Activated CD8-positive, alpha-beta memory T cell treated with anti-CD3 and anti-CD28 coated beads for 1 hour (primary cell): Measurements from ENCODE around the gene PARP12.

Experiments
- DNase-seq, 2 donors: peaks; one replicate each; pipeline ENCODE4 v3.0.0-alpha.2; 2020; ENCODE audit warnings: low read depth in 1 of 2; ENCODE audit errors: extremely low read depth in 1 of 2

PARP12 gene

DNA sequence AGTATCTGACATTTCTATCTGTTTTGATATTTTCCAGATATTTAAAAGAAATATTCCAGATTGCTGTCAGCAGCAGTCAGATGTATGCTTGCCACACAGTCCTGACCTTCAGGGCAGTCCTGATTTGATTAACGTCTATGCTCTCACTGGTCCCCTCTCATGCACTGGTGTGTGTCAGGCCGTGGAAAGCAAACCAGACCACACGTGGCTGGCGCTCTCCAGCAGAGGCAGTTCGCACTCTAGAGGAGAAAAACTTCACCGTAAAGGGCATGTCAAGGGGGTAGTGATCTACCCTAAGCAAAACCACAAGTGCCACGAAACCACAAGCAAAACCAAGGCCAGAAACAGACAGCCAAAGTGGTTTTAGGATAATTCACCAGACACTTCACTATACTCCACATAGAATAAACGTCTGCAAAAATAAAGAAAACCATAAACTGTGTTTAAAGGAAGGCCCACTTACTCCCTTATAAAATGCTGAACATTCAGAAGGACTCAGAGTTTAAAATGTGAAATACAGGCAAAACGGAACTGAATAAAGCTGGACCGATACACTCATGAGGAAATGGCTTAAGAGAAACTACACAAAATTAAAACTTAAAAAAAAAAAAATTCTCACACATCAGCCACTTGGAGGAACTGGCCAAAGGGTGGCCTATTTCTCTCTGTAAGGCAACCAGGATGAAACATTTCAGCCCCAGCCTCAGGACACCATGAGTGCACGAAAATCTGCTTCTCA lies 26.4 kb downstream of the PARP12 start:
- DNase-seq, result no peak

DNA sequence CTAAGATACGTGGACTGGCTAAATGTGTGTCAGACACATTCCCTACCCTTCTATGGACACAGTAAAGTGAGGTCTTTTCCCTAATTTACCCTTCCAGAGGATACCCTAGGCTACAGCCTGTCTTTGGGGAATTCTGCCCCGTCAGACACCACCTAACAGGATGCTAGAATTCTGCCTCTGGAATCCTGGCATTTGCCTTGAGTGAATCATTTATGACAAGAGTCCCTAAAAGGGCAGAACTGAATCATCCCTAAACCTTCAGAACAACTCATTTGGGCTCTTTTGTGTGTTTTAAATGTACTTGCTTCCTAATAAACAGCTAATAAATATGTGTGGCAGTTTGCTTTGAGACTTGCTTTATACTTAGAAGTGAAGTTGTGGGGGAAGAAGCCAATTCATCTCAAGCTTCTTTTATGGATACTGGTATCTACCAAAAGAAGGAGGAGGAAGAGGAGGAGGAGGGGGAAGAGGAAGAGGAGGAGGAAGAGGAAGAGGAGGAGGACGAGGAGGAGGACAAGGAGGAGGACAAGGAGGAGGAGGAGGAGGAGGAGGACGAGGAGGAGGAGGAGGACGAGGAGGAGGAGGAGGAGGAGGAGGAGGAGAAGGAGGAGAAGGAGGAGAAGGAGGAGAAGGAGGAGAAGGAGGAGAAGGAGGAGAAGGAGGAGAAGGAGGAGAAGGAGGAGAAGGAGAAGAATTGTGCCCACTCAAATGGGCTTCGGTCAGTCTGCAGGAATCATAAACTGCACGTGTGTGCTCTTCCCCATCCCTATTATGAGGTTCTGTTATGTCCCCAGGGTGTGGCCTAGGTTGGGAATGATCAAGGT lies 27.1 kb downstream of the PARP12 start:
- no peak for DNase-seq

DNA sequence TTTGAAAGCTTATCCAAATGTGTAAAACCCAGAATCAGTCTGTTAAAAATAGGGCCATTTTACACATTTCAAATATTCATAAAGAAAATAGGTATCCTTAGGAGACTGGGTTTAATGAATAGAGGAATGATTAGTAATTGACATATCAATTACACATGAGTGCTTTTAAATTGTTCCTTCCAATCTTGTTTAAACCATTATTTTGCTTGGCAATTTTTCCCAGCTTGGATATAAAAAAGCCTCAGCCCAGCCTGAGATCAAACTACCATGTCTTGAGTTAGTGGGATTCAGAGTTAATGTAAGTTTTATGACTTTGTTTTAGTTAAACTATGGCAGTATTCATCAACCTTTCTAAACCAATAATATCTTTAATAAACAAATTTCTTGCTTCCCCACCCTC lies 28.3 kb downstream of the PARP12 start:
- DNase-seq, result no peak

DNA sequence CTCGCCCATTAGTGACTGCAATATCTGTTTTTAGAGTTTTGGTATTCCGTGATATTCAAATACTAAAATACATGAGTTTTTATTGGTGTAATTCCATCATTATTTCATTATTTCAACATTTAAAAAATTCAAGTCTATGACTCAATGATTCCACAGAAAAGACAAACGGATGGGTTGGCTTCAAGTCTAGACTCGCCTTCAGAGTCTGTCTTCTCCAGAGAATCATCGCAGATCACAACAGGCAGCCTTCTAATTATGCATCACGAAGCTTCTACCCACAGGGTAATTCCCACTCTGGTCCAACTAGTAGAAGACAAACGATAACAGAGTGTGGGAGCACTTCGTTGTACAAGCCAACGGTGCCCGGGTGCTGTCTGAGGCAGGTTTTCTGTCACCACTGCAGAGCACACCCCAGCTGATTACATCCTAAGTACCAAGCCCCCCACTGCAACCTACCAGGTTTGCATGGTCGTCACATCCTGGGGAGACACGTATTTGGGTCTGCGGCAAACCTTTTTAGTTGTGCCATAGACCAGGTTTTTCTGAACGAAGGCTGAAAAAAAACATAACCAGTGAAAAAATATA lies 28.9 kb downstream of the PARP12 start:
- no peak for DNase-seq

DNA sequence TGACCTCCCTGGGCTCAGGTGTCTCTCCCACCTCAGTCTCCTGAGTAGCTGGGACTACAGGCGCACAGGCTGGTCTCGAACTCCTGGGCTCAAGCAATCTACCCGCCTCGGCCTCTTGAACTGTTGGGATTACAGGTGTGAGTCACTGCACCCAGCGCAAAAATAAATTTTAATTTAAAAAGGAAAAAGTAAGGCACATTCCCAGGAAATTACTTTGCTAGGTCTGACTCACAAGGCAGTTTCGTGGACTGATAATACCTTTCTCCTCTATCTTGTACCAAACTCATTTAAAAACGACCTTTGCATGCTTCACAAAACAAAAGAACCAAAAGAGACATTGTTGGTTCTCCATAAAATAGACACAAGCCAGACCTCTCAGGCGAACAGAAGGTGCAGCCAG lies 29.7 kb downstream of the PARP12 start:
- DNase-seq, result no peak

DNA sequence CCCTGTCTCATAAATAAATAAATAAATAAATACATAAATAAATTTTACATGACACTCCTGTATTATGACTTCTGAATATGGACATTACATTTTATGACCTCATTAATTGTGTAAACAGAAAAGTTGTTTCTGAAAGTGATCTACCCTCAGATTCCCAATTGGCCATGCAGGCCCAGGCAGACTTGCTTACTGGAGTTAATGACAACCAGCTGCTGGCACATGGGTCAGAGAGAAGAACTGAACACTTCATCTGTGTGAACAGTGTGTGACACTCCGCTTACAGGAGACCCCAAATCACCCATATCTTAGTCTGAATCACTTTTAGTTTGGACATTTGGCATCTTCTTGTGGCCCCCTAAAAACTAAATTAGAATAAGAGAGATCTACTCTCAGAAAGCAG lies 31.4 kb downstream of the PARP12 start:
- no peak for DNase-seq

DNA sequence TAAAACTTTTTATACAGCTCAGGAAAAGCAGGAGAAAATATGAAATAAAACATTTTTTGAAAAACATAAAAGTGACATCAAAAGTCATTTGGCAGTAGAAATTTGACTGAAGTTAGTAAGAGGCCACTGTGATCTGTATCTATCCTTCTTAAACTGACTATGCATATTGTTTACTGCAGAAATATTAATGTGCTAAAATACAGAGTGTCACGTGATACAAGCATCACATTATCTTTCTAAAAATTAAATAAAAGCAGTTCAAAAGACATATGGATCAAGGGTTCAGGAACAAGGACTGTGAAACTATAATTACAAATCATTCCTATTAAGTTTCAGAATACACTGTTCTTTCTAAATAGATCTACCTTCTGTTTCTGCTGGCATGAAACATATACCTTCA lies 33.7 kb downstream of the PARP12 start:
- DNase-seq, result no peak

DNA sequence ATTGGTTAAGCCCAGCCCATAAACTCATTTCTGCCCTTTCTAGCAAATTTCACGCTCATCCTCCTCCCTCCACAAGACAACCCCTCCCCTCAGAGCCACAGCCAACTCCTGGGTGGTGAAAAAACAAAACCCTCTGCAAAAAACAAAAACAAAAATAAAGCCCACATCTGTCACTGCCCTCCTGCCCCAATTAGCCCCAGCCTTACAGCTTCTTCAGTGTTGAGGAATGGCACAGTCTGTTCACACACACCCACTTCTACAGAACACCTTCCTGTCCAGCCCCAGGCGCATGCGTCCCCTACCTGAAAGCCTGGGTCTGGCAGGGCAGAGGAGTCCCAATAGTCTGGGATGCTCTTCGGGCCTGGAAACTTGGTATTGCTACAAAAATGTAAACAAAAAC lies 34.4 kb downstream of the PARP12 start:
- DNase-seq, result no peak

DNA sequence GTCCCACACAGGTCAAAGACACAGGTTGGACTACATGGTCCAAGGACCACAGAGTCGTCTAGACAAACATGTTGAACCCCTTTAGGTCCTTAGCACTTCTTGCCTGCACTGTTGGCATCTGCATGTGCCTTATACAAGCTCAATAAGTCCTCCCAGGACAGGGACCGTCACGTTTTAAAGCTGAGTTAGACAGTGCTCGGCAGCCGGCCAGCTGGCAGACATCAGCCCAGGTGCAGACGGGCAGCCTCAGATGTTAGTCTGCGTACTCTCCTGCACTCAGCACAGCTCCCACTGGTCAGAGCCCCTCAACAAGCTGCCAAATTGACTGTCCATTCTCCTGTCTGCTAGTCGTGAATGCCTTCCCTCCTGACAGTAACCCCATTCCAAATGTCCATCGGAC lies 34.9 kb downstream of the PARP12 start:
- DNase-seq, result no peak

DNA sequence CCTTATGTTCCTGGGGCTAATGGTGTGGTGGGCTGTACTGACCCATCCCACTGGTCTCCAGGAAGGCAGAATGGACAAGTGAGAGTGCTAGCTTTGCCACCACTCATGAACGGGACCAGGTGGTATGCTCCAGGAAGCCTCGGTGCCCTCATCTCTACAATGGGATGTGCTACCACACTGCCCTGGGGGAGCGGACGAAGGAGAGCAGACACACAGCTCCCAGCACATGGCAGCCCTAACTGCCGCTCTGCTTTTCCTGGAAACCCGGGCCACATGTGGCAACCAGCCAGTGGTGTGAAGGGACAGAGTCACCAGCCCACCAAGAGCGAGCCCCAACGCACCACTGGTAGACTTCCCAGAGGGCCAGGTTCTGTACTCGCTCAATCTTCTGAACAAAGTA lies 35.8 kb downstream of the PARP12 start:
- no peak for DNase-seq

DNA sequence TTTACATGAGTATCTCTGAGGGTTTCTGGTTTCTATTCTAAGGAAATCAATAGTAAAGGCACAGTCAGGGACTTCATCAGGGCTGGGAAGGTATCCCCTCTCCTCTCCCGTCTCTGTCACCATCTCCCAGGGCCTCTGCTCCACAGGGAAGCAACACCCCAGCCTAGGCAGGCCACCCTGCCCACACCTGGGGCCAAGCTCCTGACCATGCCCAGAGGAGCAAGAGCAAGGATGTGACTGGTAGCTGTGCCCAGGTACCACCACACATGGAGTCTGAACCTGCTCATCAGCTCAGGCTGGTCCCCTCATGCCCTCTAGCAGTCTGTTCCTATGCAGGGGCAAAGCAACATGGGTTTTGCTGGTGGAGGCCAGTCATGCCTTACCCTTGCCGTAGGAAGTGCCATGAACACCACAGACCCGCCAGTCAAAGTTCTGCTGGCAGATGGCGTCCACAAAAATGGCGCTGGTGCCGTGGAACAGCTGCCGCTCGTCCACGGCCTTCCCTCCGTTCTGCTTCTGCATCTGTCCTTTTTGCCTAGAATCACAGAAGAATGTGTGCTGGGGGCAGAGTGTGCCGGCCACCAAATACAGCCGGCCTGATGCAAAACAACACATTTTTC lies 36.8 kb downstream of the PARP12 start:
- no peak for DNase-seq

DNA sequence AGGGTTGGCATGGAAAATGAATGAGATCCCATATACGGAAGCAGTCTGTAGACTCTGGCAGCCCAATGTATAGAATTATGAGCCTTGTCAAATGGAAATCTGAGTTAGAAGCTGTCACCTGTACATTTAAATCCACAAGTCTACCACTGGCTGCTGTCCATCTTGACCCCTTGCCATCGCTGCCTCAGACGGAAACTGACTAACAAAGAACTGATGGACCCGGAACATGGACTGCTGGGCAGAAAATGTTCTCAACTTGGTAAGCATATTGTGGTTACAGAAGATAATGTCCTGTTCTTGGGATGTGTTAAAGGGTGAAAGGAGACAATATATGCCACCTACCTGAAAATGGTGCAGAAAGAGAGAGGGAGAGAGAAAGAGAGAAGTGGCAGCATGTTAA lies 37.5 kb downstream of the PARP12 start:
- DNase-seq, result no peak

DNA sequence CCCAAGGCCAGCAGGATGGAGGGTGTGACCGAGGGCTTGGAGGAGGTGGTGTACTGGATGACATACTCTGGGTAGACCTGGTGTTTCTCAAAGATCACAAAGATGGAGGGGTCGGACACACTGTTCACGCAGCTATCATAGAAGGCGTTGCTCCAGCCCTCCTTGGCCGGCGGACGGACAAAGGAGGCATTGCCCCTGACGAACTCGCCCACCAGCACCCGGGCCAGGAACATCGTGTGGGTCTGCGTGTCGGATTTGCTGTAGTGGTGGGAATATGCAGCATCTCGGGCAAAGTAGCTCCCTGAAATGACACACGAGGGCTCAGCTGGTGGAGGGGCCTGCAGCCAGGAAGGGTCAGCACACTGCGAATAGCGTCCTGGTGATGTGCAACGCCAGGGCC lies 38.2 kb downstream of the PARP12 start:
- no peak for DNase-seq

DNA sequence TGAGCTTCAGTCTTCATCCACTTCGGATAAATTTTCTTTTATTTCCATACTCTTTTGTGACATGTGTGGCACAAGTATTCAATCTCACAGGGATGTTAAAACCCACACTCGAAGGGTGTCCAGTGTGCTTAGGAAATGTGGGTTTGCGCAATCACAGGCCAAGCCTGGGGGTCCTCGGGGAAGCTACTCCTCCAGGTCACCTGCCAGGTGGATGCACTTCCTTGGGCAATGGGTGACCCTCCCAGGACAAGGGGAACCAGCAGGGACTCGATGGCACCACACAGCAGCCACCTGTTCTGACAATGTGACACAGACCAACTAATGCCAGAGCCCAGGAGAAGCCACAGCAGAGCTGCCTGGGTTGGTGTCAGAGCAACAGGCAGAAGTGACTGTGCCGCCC lies 39.0 kb downstream of the PARP12 start:
- DNase-seq, result no peak

DNA sequence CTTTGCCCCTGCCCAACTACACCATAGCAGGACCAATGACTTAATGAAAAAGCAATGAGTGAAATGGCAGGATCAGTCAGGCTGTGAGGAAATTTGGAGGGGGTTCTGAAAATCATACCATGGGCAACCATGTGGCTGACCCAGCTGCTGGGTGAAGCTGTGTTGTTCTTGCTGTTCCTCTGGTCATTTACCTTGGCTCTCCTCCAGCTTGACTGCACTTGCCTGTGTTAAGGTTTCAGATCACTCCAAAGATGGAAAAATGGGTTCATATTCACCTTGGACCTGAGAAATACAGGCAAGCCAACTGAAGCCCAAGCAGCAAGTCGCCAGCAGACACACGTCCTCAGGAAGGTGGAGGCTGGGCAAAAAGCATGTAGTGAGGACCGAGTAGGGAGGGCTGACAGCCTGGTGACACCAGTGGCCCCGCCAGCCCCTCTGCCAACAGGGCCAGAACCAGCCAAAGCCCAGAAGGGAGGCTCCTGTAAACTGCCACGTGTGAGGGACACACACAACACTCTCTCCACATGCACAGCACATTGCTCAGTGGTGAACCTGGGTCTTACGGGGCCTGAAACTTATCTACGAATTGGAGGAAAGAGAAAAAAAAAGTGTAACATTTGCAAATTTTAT lies 40.1 kb downstream of the PARP12 start:
- DNase-seq, result no peak

DNA sequence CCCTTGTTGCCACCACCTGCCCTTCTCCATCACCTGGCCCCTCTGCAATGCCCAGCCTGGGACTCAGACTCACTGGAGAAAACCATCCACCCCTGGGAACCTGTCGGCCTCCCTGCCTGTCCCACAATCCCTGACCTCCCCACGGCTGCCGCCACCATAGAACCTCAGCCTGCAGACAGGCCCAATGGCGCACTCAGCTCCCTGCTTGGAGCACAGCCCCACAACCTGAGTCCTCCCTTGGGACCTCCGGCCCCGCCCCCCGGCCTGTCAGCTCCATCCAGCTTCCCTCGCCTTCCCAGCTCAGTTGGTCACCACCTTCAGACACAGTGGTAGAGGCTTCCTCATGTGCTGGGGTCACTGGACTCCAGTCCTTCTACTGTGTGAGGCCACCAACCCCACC lies 41.1 kb downstream of the PARP12 start:
- no peak for DNase-seq

DNA sequence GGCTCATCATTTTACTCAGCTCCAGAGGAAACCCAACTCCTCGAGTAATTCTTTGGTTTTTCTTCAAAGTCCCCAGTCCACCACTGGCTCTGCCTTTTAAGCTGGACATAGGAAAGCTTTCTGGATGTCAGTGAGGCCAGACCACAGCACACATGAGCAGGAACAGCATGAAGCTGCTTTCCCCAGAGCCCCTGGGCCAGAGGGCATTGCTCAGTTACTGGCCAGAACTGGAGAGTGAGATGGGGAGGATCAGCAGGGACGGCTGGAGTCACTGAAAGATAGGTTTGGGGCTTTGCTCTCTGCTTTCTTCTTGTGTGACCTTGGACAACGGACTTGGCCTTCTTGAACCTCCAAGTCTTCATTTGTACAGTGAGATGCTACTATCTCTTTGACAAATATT lies 43.1 kb downstream of the PARP12 start:
- no peak for DNase-seq

DNA sequence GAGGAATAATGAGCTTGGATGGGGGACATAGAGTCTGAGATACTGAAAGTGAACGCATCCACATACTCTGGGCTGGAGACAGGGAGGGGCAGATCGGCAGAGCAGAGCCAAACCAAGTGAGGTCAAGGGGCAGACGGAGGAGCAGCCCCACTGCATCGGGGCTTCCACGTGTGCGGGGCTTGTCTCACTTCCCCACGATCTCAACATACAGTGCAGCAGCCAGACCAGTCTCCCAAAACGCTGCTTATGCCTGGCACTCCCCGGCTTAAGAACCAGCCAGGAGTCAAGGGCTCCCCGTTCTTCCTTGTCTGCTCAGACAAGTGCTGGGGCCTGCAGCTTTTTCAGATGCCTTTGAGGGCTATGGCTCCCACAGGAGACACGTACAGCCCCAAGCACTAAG lies 43.6 kb downstream of the PARP12 start:
- DNase-seq, result no peak

DNA sequence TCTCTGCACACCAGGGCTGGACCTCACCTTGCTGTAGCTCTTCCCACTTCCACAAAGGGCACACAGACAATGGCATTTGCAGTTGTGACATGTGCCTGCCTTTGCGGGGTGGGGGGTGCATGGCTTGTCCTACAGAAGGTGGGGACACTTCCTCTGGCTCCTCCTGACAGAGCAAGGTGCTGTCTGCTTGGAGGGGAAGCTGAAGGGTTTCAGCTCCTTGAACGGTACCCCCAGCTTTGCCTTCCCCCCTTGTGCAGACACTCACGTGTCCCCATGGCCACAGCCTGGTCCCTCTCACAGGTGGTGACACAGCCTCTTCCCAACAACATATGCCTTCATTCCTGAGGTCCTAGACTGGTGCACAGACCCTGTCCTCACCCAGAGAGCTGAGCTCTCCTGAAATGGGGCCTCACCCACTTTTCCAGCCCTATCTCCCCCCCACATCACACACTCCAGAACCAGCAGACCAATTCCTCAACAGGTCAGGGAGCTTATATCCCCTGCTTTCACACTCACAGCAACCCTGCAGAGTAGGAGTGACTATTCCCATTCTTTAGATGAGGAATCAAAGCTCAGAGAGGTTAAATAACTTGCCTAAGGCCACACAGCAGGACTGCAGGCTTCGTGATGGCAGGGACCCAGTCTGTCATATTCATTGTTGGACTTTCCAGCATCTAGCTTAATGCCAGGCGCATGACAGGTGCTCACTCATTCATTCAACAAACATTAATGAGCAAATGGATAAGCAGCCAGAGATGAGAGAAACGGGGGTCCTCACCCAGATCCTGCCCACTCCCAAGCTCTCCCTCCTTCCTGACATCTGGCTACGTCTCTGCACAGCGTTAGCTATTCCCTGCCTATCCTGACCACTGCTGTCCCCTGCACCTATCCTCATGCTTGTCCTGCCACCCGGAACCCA lies 44.4 kb downstream of the PARP12 start:
- no peak for DNase-seq

DNA sequence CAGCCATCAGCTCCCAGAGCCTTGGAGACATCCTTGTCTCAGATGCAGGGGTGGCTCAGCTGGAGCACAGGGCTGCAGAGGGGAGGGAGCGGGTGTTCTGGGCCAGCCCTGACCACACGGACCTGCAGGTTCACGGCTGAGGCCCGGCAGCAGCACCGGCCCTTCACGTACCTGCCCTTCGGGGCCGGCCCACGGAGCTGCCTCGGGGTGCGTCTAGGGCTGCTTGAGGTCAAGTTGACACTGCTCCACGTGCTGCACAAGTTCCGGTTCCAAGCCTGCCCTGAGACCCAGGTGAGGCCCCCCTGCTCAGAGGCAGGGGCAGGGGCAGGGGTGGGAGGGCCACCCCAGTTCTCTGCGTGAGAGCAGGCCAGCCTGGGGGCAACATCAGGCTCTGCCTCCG lies 45.2 kb downstream of the PARP12 start:
- DNase-seq, result no peak
